GM12891 (cell line): Measurements from ENCODE around the gene PRKRIP1.
A peak's percentile ranks its signal among the peaks of the same experiment; 100 is the strongest.

Source experiments
- DNase-seq: peaks from one replicate; pipeline ENCODE4 v3.0.0; 2011; ENCODE audit warnings: low spot score; ENCODE audit not compliant: insufficient read length
- FAIRE-seq: peaks from 2 replicates; lab custom pipeline; 2011; peaks lifted over from hg19 to GRCh38; lab: Jason Lieb, UNC
- PAX5 ChIP-seq: IDR thresholded peaks from 2 replicates; pipeline ENCODE4 v1.6.1; 2011; ENCODE audit warnings: low read length, moderate library complexity, mild to moderate bottlenecking; ENCODE audit not compliant: insufficient read depth, severe bottlenecking
- POLR2A ChIP-seq: IDR thresholded peaks from 2 replicates; pipeline ENCODE4 v1.6.1; 2011; ENCODE audit warnings: low read depth, low read length, control low read depth
- POLR2AphosphoS5 ChIP-seq: IDR thresholded peaks from 2 replicates; pipeline ENCODE4 v1.6.1; 2011; ENCODE audit warnings: low read depth, low read length, control low read depth
- POU2F2 ChIP-seq: IDR thresholded peaks from 2 replicates; pipeline ENCODE4 v1.6.1; 2011; ENCODE audit warnings: low read depth, mild to moderate bottlenecking, control low read depth, low read length, moderate library complexity
- SPI1 ChIP-seq: IDR thresholded peaks from 2 replicates; pipeline ENCODE4 v1.6.1; 2011; ENCODE audit warnings: low read depth, low read length, control low read depth
- TAF1 ChIP-seq: IDR thresholded peaks from 2 replicates; pipeline ENCODE4 v1.6.1; 2011; ENCODE audit warnings: low read depth, low read length, control low read depth

The PRKRIP1 gene

GRCh38 chr7:102429141-102429899 is 33.2 kb downstream of the PRKRIP1 start:
- TF ChIP-seq TAF1, result no peak
- FAIRE-seq (peak; percentile 26), DNase-seq (no peak)

- DNase-seq (no peak), FAIRE-seq (peak; percentile 99)
- TF ChIP-seq POU2F2 (peak; percentile 90), TAF1 (peak; percentile 48; the same call in 1 of the 2 replicates), SPI1 (peak; percentile 81), POLR2A (peak; percentile 67; the same call in 1 of the 2 replicates), POLR2AphosphoS5 (no peak), PAX5 (no peak)
Measured at GRCh38 chr7:102431617-102432298, 35.6 kb downstream of the PRKRIP1 start.

- TF ChIP-seq PAX5 (no peak), POLR2AphosphoS5 (no peak), TAF1 (no peak), POLR2A (no peak), POU2F2 (no peak), SPI1 (no peak)
- FAIRE-seq (peak; percentile 61), DNase-seq (no peak)
Measured at GRCh38 chr7:102432442-102433218, 36.5 kb downstream of the PRKRIP1 start.

- FAIRE-seq, result peak; percentile 99
- peak; percentile 49; the same call in 1 of the 2 replicates for TF ChIP-seq POLR2A
- TF ChIP-seq POU2F2, result no peak
- peak; percentile 83 for DNase-seq
Measured at GRCh38 chr7:102433219-102434038, 37.3 kb downstream of the PRKRIP1 start, which contains the start of gene ORAI2. Gene ORAI2, plus strand, starts transcription at chr7:102433575. Its CDS starts 5,382 bp downstream, at chr7:102438957.

DNA sequence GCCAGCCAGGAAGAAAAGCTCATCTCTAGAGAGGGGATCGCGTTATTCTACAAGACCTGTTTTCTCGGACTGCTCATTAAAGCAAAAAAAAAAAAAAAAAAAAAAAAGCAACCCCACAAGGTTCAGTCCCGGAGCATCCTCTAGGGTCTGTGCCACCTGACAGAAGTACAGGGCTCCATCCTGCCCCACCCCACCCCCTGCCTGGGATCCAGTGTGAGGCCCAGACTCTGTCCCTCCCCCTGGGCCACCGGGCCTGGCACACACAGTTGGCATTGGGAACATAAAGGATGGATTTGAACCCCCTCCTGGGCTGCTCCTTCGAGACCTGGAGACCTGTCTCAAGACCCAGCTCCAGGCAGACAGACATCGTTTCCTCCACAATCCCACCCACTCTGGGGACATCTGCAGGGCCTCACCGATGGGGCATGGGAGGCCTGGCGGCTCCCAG is 37.9 kb downstream of the PRKRIP1 start:
- TF ChIP-seq POLR2AphosphoS5 (no peak), POU2F2 (no peak), PAX5 (no peak), TAF1 (no peak), POLR2A (no peak), SPI1 (no peak)
- FAIRE-seq, result peak; percentile 76

GRCh38 chr7:102436118-102436517 is 40.0 kb downstream of the PRKRIP1 start:
- TF ChIP-seq POLR2A (no peak), TAF1 (no peak), PAX5 (no peak), POLR2AphosphoS5 (no peak), SPI1 (no peak)
- DNase-seq (no peak), FAIRE-seq (no peak)

More for the DNA sequence above, 37.9 kb downstream of the PRKRIP1 start:
- DNase-seq, result no peak

DNA sequence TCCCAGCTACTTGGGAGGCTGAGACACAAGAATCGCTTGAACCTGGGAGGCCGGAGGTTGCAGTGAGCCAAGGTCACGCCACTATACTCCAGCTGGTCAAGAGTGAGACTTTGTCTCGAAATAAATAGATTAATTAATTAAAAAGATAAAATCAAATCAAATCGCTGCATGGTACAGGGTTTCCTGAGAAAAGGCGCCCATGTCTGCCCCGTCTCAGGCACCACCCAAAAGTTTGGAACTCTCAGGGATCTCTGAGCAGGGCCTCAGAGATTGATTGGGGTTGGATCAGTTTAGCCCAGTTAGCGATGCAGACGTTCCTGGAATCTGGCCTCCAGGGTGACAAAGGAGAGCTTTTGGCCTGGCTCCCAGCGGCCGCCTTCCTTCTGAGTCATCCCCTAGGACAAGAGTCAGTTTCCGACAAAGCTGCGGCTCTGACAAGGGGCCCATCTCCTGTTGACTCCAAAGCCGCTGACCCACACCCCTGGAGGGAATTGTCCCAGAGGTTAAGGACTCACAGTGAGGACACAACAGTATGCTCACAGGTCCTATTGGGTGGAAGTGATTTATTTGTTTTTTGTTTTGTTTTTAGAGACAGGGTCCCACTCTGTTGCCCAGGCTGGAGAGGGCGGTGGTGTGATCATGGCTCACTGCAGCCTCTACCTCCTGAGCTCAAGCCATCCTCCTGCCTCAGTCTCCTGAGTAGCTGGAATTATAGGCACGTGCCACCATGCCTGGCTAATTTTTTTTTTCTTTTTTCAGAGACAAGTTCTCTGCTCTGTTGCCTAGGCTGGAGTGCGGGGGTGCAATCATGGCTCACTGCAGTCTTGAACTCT is 44.0 kb downstream of the PRKRIP1 start:
- DNase-seq, result no peak
- TF ChIP-seq SPI1 (no peak), POLR2AphosphoS5 (no peak), POU2F2 (no peak), TAF1 (no peak), POLR2A (no peak), PAX5 (no peak)
- FAIRE-seq, result no peak

DNA sequence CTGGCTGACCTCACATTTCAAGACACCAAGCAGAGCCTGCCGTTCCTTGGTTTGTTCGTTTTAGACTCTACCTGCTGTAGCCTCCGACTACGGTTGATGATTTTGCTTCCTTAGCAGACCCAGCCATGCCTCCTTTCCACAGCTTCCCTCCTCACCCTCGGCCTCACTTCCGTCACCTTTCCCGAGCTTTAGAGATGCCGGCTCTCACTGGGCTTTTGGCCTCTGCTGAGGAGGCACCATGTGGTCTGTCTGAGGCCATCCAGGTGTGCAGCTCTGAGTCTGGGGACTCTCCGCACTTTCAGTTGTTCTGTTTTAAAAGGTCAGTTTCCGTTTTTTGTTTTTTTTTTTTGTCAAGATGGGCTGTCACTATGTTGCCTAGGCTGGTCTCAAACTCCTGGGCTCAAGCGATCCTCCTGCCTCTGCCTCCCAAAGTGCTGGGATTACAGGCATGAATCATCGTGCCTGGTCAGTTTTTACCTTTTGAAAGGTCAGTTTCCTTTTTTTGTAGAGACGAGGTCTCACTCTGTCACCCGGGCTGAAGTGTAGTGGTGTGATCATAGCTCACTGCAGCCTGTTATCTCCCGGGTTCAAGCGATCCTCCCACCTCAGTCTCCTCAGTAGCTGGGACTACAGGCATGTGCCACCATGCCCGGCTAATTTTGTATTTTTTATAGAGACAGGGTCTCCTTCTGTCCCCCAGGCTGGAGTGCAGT is 49.0 kb downstream of the PRKRIP1 start:
- no peak for TF ChIP-seq SPI1
- TF ChIP-seq POU2F2, result no peak
- no peak for TF ChIP-seq TAF1
- no peak for TF ChIP-seq POLR2A
- 0 out of 2 replicates have a peak, but pooled peaks have one; percentile 28 for TF ChIP-seq POLR2AphosphoS5
- TF ChIP-seq PAX5, result no peak
- FAIRE-seq (peak; percentile 90), DNase-seq (no peak)
